Dendritic cell treated with granulocyte-macrophage colony-stimulating factor and Interleukin-4, amounts not matched to agents 40 ng/mL and 50 ng/mL, for 4 days (primary cell): ENCODE measurements around the gene NTSR1.

ENCODE experiments used
- H3K27ac Mint-ChIP-seq: one replicate; pipeline ENCODE4 v1.8.0; 2022; ENCODE audit warnings: mild to moderate bottlenecking, mixed read lengths
- H3K27me3 Mint-ChIP-seq: one replicate; pipeline ENCODE4 v1.8.0; 2022; ENCODE audit warnings: mild to moderate bottlenecking, mixed read lengths
- H3K36me3 Mint-ChIP-seq: one replicate; pipeline ENCODE4 v1.8.0; 2022; ENCODE audit warnings: low read depth, mixed read lengths
- H3K4me1 Mint-ChIP-seq: one replicate; pipeline ENCODE4 v1.8.0; 2022; ENCODE audit warnings: low read depth, mixed read lengths
- H3K4me3 Mint-ChIP-seq: one replicate; pipeline ENCODE4 v1.8.0; 2022; ENCODE audit warnings: mild to moderate bottlenecking, moderate library complexity, mixed read lengths
- H3K9me3 Mint-ChIP-seq: one replicate; pipeline ENCODE4 v1.8.0; 2022; ENCODE audit warnings: mixed read lengths
- intact Hi-C: fragments of 100-400 bp; cut with micrococcal nuclease; formaldehyde crosslinking; loops from one replicate; pipeline ENCODE4 v1.15.0; 2022

Gene NTSR1

GRCh38 chr20:62775206-62775605 lies 66.6 kb downstream of the NTSR1 start:
- Mint-ChIP-seq H3K4me1 (peaks cover 55% of the 10 kb centered on the region), H3K27ac (no peak overlapping the region), H3K4me3 (no peak overlapping the region), H3K27me3 (peaks cover 18% of the 10 kb centered on the region), H3K9me3 (peaks cover 8% of the 10 kb centered on the region), H3K36me3 (no peaks in the 10 kb centered on the region)
- intact Hi-C loops, result no loop called here

GRCh38 chr20:62776035-62776691 lies 67.5 kb downstream of the NTSR1 start:
- Mint-ChIP-seq H3K9me3 (peaks cover 8% of the 10 kb centered on the region), H3K27me3 (peaks cover 18% of the 10 kb centered on the region), H3K27ac (no peak overlapping the region), H3K4me1 (peaks cover 55% of the 10 kb centered on the region), H3K4me3 (no peak overlapping the region), H3K36me3 (no peaks in the 10 kb centered on the region)
- intact Hi-C loops, result no loop called here

- H3K36me3 Mint-ChIP-seq, result no peaks in the 10 kb centered on the region
- peaks cover 8% of the 10 kb centered on the region for H3K9me3 Mint-ChIP-seq
- no peak overlapping the region for H3K4me3 Mint-ChIP-seq
- peaks cover 55% of the 10 kb centered on the region for H3K4me1 Mint-ChIP-seq
- H3K27me3 Mint-ChIP-seq, result peaks cover 13% of the 10 kb centered on the region
- H3K27ac Mint-ChIP-seq, result no peak overlapping the region
- intact Hi-C loops, result no loop called here
Measured at GRCh38 chr20:62776692-62777527, 68.3 kb downstream of the NTSR1 start.

GRCh38 chr20:62777528-62777830 lies 68.8 kb downstream of the NTSR1 start:
- Mint-ChIP-seq H3K4me3 (no peak overlapping the region), H3K4me1 (peaks cover 51% of the 10 kb centered on the region), H3K9me3 (peaks cover 8% of the 10 kb centered on the region), H3K27ac (no peak overlapping the region), H3K27me3 (peaks cover 12% of the 10 kb centered on the region), H3K36me3 (no peaks in the 10 kb centered on the region)
- intact Hi-C loops, result no loop called here

GRCh38 chr20:62778058-62778457 lies 69.4 kb downstream of the NTSR1 start:
- Mint-ChIP-seq H3K4me3 (no peak overlapping the region), H3K27ac (no peak overlapping the region), H3K36me3 (no peaks in the 10 kb centered on the region), H3K27me3 (peaks cover 10% of the 10 kb centered on the region), H3K9me3 (peaks cover 8% of the 10 kb centered on the region), H3K4me1 (peaks cover 51% of the 10 kb centered on the region)
- intact Hi-C loops, result no loop called here

GRCh38 chr20:62778601-62779416 lies 70.2 kb downstream of the NTSR1 start:
- peaks cover 8% of the 10 kb centered on the region for H3K9me3 Mint-ChIP-seq
- H3K36me3 Mint-ChIP-seq, result no peaks in the 10 kb centered on the region
- intact Hi-C loops, result no loop called here
- no peak overlapping the region for H3K4me3 Mint-ChIP-seq
- peaks cover 47% of the 10 kb centered on the region for H3K4me1 Mint-ChIP-seq
- peaks cover 5% of the 10 kb centered on the region for H3K27me3 Mint-ChIP-seq
- H3K27ac Mint-ChIP-seq, result no peak overlapping the region

- Mint-ChIP-seq H3K4me1 (peaks cover 42% of the 10 kb centered on the region), H3K27ac (no peak overlapping the region), H3K9me3 (peaks cover 8% of the 10 kb centered on the region), H3K36me3 (no peaks in the 10 kb centered on the region), H3K4me3 (no peak overlapping the region), H3K27me3 (peaks cover 2% of the 10 kb centered on the region)
- intact Hi-C loops, result no loop called here
Measured at GRCh38 chr20:62779417-62779685, 70.7 kb downstream of the NTSR1 start.

- no peaks in the 10 kb centered on the region for H3K36me3 Mint-ChIP-seq
- H3K27ac Mint-ChIP-seq, result no peak overlapping the region
- H3K9me3 Mint-ChIP-seq, result peaks cover 8% of the 10 kb centered on the region
- H3K4me1 Mint-ChIP-seq, result peaks cover 33% of the 10 kb centered on the region
- no peak overlapping the region for H3K4me3 Mint-ChIP-seq
- intact Hi-C loops, result no loop called here
- peaks cover 2% of the 10 kb centered on the region for H3K27me3 Mint-ChIP-seq
Measured at GRCh38 chr20:62780204-62780603, 71.6 kb downstream of the NTSR1 start.

GRCh38 chr20:62780696-62781095 lies 72.1 kb downstream of the NTSR1 start:
- H3K27ac Mint-ChIP-seq, result no peak overlapping the region
- no peak overlapping the region for H3K4me3 Mint-ChIP-seq
- peaks cover 28% of the 10 kb centered on the region for H3K4me1 Mint-ChIP-seq
- no peaks in the 10 kb centered on the region for H3K36me3 Mint-ChIP-seq
- intact Hi-C loops, result no loop called here
- peaks cover 8% of the 10 kb centered on the region for H3K9me3 Mint-ChIP-seq
- peaks cover 2% of the 10 kb centered on the region for H3K27me3 Mint-ChIP-seq

GRCh38 chr20:62782149-62782892 lies 73.7 kb downstream of the NTSR1 start:
- H3K4me1 Mint-ChIP-seq, result peaks cover 12% of the 10 kb centered on the region
- no peak overlapping the region for H3K27ac Mint-ChIP-seq
- intact Hi-C loops, result no loop called here
- H3K27me3 Mint-ChIP-seq, result peaks cover 2% of the 10 kb centered on the region
- H3K36me3 Mint-ChIP-seq, result no peaks in the 10 kb centered on the region
- no peak overlapping the region for H3K4me3 Mint-ChIP-seq
- peaks cover 8% of the 10 kb centered on the region for H3K9me3 Mint-ChIP-seq

- Mint-ChIP-seq H3K27ac (no peak overlapping the region), H3K9me3 (peaks cover 13% of the 10 kb centered on the region)
- intact Hi-C loops, result no loop called here
Measured at GRCh38 chr20:62782893-62783278, 74.2 kb downstream of the NTSR1 start.

GRCh38 chr20:62784497-62784896 lies 75.9 kb downstream of the NTSR1 start:
- Mint-ChIP-seq H3K4me3 (no peak overlapping the region), H3K4me1 (peaks cover 20% of the 10 kb centered on the region), H3K9me3 (peaks cover 15% of the 10 kb centered on the region), H3K36me3 (peaks cover 7% of the 10 kb centered on the region), H3K27me3 (peaks cover 2% of the 10 kb centered on the region), H3K27ac (no peak overlapping the region)
- intact Hi-C loops, result no loop called here

More at GRCh38 chr20:62782893-62783278, 74.2 kb downstream of the NTSR1 start:
- Mint-ChIP-seq H3K4me3 (no peak overlapping the region), H3K36me3 (peaks cover 6% of the 10 kb centered on the region), H3K4me1 (peaks cover 14% of the 10 kb centered on the region), H3K27me3 (peaks cover 2% of the 10 kb centered on the region)

- intact Hi-C loops, result no loop called here
- peaks cover 7% of the 10 kb centered on the region for H3K36me3 Mint-ChIP-seq
Measured at GRCh38 chr20:62785393-62785792, 76.8 kb downstream of the NTSR1 start.

GRCh38 chr20:62786157-62786556 lies 77.5 kb downstream of the NTSR1 start:
- Mint-ChIP-seq H3K36me3 (peaks cover 7% of the 10 kb centered on the region), H3K9me3 (peaks cover 15% of the 10 kb centered on the region), H3K27ac (no peak overlapping the region), H3K4me1 (peaks cover 22% of the 10 kb centered on the region), H3K4me3 (no peak overlapping the region), H3K27me3 (peaks cover 2% of the 10 kb centered on the region)
- intact Hi-C loops, result no loop called here

More at GRCh38 chr20:62785393-62785792, 76.8 kb downstream of the NTSR1 start:
- H3K27ac Mint-ChIP-seq, result no peak overlapping the region
- H3K4me3 Mint-ChIP-seq, result no peak overlapping the region
- peaks cover 15% of the 10 kb centered on the region for H3K9me3 Mint-ChIP-seq
- H3K4me1 Mint-ChIP-seq, result peaks cover 20% of the 10 kb centered on the region
- H3K27me3 Mint-ChIP-seq, result peaks cover 2% of the 10 kb centered on the region
